Measurements from ENCODE around the gene HDLBP.

HDLBP gene

GRCh38 chr2:241227594-241227993 lies 87.9 kb downstream of the HDLBP start:
- DNase-seq (ENCODE audit: low spot score), result no peak
- TF ChIP-seq CTCF (IDR thresholded peaks at IDR 0.05), result no peak
- H3K4me3 ChIP-seq, result no peak overlapping the region
- no peak overlapping the region for H3K27ac ChIP-seq

GRCh38 chr2:241226723-241227572 lies 88.5 kb downstream of the HDLBP start:
- Histone ChIP-seq H3K4me3 (no peak overlapping the region), H3K27ac (no peak overlapping the region)
- DNase-seq (ENCODE audit: low spot score), result no peak
- TF ChIP-seq CTCF (IDR thresholded peaks at IDR 0.05), result no peak

GRCh38 chr2:241225983-241226382 lies 89.5 kb downstream of the HDLBP start:
- no peak for TF ChIP-seq CTCF (IDR thresholded peaks at IDR 0.05)
- H3K4me3 ChIP-seq, result no peak overlapping the region
- no peak overlapping the region for H3K27ac ChIP-seq
- no peak for DNase-seq (ENCODE audit: low spot score)

- H3K27ac ChIP-seq, result no peak overlapping the region
- H3K4me3 ChIP-seq, result no peak overlapping the region
- TF ChIP-seq CTCF (IDR thresholded peaks at IDR 0.05), result no peak
- no peak for DNase-seq (ENCODE audit: low spot score)
These were observed 89.9 kb downstream of the HDLBP start for GRCh38 chr2:241225545-241225944.

GRCh38 chr2:241224851-241225438 lies 90.5 kb downstream of the HDLBP start:
- Histone ChIP-seq H3K27ac (no peak overlapping the region), H3K4me3 (no peak overlapping the region)
- no peak for DNase-seq (ENCODE audit: low spot score)
- TF ChIP-seq CTCF (IDR thresholded peaks at IDR 0.05), result no peak

- TF ChIP-seq CTCF (IDR thresholded peaks at IDR 0.05), result no peak
- Histone ChIP-seq H3K27ac (no peak overlapping the region), H3K4me3 (no peak overlapping the region)
- DNase-seq (ENCODE audit: low spot score), result no peak
These were observed 91.2 kb downstream of the HDLBP start for GRCh38 chr2:241224018-241224850.

Measured in coronary artery (tissue), 2 donors.